GM13976 (cell line): ENCODE data around the gene CSMD2.
"Not testable (repeated sequence)": the region's sequence is repeated elsewhere in the genome, so short reads cannot be mapped to it uniquely, and the experiment has no call there.

Experiments
- DNase-seq: peaks from one replicate; pipeline ENCODE4 v3.0.0; 2012; ENCODE audit warnings: low spot score
- CTCF ChIP-seq: IDR thresholded peaks from 2 replicates; pipeline ENCODE4 v1.5.1; 2012; ENCODE audit warnings: borderline replicate concordance, mild to moderate bottlenecking; ENCODE audit not compliant: insufficient read depth; ENCODE audit errors: extremely low read depth, missing control alignments, control extremely low read depth
- in situ Hi-C: fragments of 300-500 bp; cut with MboI; formaldehyde crosslinking; loops from one replicate; pipeline ENCODE4 v1.12.0; 2022; ENCODE audit warnings: low sequenced_read_pairs, mixed read lengths, inconsistent platforms; ENCODE audit not compliant: unreplicated experiment

Gene CSMD2

GRCh38 chr1:34101151-34101550 lies 63.9 kb downstream of the CSMD2 start:
- DNase-seq: no peak
- in situ Hi-C loops: no loop called here
- no peak for TF ChIP-seq CTCF

- DNase-seq: no peak
- no peak for TF ChIP-seq CTCF
- in situ Hi-C loops: no loop called here
These were observed 64.7 kb downstream of the CSMD2 start for GRCh38 chr1:34100332-34100731.

GRCh38 chr1:34092399-34092798 lies 72.6 kb downstream of the CSMD2 start:
- in situ Hi-C loops, DNase-seq: not testable (repeated sequence)

DNA sequence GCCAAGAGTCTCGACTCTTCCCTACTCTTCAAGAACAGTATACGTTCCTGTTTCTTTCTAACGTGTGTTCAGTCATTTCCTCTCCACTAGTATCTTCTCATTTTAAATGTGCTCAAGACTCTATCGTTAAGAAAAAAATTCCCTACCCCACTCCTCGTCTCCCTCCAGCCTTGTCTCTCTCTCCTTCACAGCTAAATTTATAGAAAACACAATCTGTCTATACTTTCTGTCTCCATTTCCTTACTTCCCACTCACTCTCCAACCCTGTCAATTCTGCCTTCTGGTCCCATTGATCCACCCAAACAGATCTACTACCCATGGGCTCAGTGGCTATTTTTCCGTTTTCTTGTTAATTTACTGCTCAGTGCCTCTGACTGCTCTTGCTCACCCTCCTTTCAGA lies 75.3 kb downstream of the CSMD2 start:
- TF ChIP-seq CTCF: no peak

DNA sequence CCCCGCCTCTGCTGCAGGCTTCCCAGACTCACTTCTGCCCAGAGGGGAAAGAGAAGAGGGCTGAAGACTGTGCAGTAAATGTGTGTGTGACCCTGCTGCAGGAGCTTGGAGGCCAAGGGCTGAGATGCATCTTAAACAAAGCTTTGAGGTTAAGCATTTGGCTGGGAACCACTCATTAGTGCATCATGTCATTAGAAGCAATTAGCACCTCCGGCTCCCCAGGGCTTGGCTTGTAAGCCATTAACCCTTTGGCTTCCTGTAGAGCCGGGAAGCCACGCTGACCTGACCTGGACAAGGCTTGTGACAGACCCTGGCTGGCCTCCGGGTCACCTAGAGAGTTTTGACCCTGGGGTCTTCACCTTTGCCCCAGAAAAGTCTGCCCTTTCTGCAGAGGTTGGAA lies 77.0 kb downstream of the CSMD2 start:
- in situ Hi-C loops: no loop called here
- no peak for DNase-seq

More for the DNA sequence above, 75.3 kb downstream of the CSMD2 start:
- no peak for DNase-seq
- in situ Hi-C loops: no loop called here

DNA sequence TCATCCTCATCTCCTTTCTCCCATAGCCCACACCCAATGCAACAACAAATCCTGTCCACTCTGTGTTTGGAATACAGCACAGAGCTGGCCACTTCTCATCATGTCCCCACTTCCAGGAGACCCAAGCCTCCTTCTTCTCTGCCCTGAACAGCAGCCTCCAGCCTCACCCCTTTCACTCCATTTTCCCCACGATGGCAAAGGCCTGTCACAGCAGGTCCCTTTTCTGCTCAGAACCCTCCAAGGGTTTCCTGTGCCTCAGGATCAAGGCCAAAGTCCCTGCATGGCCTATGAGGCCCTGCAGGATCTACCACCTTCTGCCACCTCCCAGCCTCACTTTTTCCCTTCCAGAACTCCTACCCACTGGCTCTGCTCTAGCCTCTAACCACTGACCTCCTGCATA lies 78.5 kb downstream of the CSMD2 start:
- in situ Hi-C loops: no loop called here
- no peak for TF ChIP-seq CTCF
- no peak for DNase-seq

More for the DNA sequence above, 77.0 kb downstream of the CSMD2 start:
- TF ChIP-seq CTCF: no peak

DNA sequence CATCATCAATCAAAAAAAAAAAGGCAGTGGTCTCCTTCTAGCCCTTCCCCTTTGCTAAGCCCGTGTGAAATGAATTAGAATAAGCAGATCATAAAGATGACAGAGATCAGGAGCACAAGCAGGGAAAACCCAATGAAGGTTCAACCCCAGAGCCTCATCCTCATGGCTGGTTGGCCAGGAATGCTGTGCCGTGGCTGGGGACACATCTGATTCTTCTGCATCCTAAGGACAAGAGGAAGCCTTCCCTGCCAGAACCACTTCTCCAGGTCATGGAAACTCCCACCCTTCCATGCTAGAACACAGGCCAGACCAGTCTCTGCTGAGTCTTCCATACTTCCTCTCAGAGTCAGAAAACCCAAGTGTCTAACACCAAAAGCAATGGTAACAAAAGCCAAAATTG lies 81.1 kb downstream of the CSMD2 start:
- in situ Hi-C loops: no loop called here
- no peak for DNase-seq
- no peak for TF ChIP-seq CTCF

GRCh38 chr1:34082085-34082670 lies 82.9 kb downstream of the CSMD2 start:
- DNase-seq, in situ Hi-C loops: not testable (repeated sequence)
